Liver (tissue), 9 donors: ENCODE results near the gene PPM1M. TPM values are rescaled to one million over a fixed set of nuclear protein-coding genes. Genes with fewer than 3 reads are reported as not detected.

Source experiments
- DNase-seq: peaks from one replicate; pipeline ENCODE4 v3.0.0-alpha.2; 2017; ENCODE audit warnings: low spot score
- H3K27ac ChIP-seq, 2 donors: one replicate each; pipeline ENCODE4 v1.7.0; 2013; ENCODE audit warnings: inconsistent platforms in 2 of 2, low read length in 2 of 2, control low read depth in 1 of 2, low read depth in 1 of 2, mild to moderate bottlenecking in 1 of 2
- H3K27me3 ChIP-seq, 4 donors: one replicate each; pipeline versions ENCODE4 v1.6.1 to v1.7.0; 2013; ENCODE audit warnings: low read length in 3 of 4, inconsistent platforms in 1 of 4, mild to moderate bottlenecking in 1 of 4, moderate library complexity in 1 of 4; ENCODE audit not compliant: control insufficient read depth in 4 of 4, insufficient read depth in 4 of 4
- H3K36me3 ChIP-seq, 4 donors: one replicate each; pipeline versions ENCODE4 v1.6.1 to v1.7.0; 2013; ENCODE audit warnings: low read length in 3 of 4, mild to moderate bottlenecking in 3 of 4, low read depth in 1 of 4, moderate library complexity in 1 of 4; ENCODE audit not compliant: control insufficient read depth in 4 of 4, insufficient read depth in 3 of 4
- H3K4me1 ChIP-seq, 4 donors: one replicate each; pipeline versions ENCODE4 v1.6.1 to v1.7.0; 2013; ENCODE audit warnings: low read length in 3 of 4, mild to moderate bottlenecking in 3 of 4, moderate library complexity in 1 of 4; ENCODE audit not compliant: control insufficient read depth in 4 of 4, insufficient read depth in 4 of 4
- H3K4me3 ChIP-seq, 3 donors: one replicate each; pipeline versions ENCODE4 v1.6.1 to v1.7.0; 2013; ENCODE audit warnings: low read length in 3 of 3, control low read depth in 1 of 3, low read depth in 1 of 3, mild to moderate bottlenecking in 1 of 3
- H3K9ac ChIP-seq, 2 donors: one replicate each; pipeline ENCODE4 v1.7.0; 2013; ENCODE audit warnings: low read length in 2 of 2, mild to moderate bottlenecking in 2 of 2, moderate library complexity in 2 of 2, control low read depth in 1 of 2, low read depth in 1 of 2
- H3K9me3 ChIP-seq, 4 donors: one replicate each; pipeline versions ENCODE4 v1.6.1 to v1.7.0; 2013; ENCODE audit warnings: low read length in 3 of 4; ENCODE audit not compliant: control insufficient read depth in 4 of 4
- EGR1 ChIP-seq, 2 donors: IDR thresholded peaks; 2 replicates each; pipeline ENCODE4 v1.6.1; 2016 to 2018; ENCODE audit warnings: antibody characterized with exemption in 2 of 2, low read depth in 2 of 2
- FOXA1 ChIP-seq: IDR thresholded peaks from 2 replicates; pipeline ENCODE4 v1.6.1; 2016; ENCODE audit warnings: antibody characterized with exemption
- FOXA2 ChIP-seq: IDR thresholded peaks from 2 replicates; pipeline ENCODE4 v1.6.1; 2016; ENCODE audit warnings: antibody characterized with exemption
- GABPA ChIP-seq, 2 donors: IDR thresholded peaks in 1 of 2; conservative IDR thresholded peaks in 1 of 2; 2 replicates each; pipeline ENCODE4 v1.6.1; 2016; ENCODE audit warnings: antibody characterized with exemption in 2 of 2, mild to moderate bottlenecking in 1 of 2, moderate library complexity in 1 of 2
- HNF4A ChIP-seq, 2 donors: conservative IDR thresholded peaks; 2 replicates each; pipeline ENCODE4 v1.6.1; 2016; ENCODE audit warnings: antibody characterized with exemption in 2 of 2, mild to moderate bottlenecking in 2 of 2
- HNF4G ChIP-seq: IDR thresholded peaks from 2 replicates; pipeline ENCODE4 v1.6.1; 2016; ENCODE audit warnings: antibody characterized with exemption
- JUND ChIP-seq, 2 donors: IDR thresholded peaks; 2 replicates each; pipeline ENCODE4 v1.6.1; 2016; ENCODE audit warnings: antibody characterized with exemption in 2 of 2
- NR2F2 ChIP-seq: IDR thresholded peaks from 2 replicates; pipeline ENCODE4 v1.6.1; 2016; ENCODE audit warnings: antibody characterized with exemption
- RAD21 ChIP-seq, 2 donors: IDR thresholded peaks; 2 replicates each; pipeline ENCODE4 v1.6.1; 2016; ENCODE audit warnings: antibody characterized with exemption in 2 of 2, mild to moderate bottlenecking in 2 of 2
- RXRA ChIP-seq, 2 donors: IDR thresholded peaks; 2 replicates each; pipeline ENCODE4 v1.6.1; 2017 to 2018; ENCODE audit warnings: antibody characterized with exemption in 2 of 2, mild to moderate bottlenecking in 1 of 2
- SP1 ChIP-seq: IDR thresholded peaks from 2 replicates; pipeline ENCODE4 v1.6.1; 2018; ENCODE audit warnings: antibody characterized with exemption, mild to moderate bottlenecking
- TAF1 ChIP-seq: conservative IDR thresholded peaks from 2 replicates; pipeline ENCODE4 v1.6.1; 2016; ENCODE audit warnings: antibody characterized with exemption, mild to moderate bottlenecking
- YY1 ChIP-seq: IDR thresholded peaks from 2 replicates; pipeline ENCODE4 v1.6.1; 2016; ENCODE audit warnings: antibody characterized with exemption, mild to moderate bottlenecking
- WGBS: extraction: QIAGEN DNeasy Blood & Tissue Kit; methylation state at CpG from one replicate; pipeline ENCODE4 v1.1.7; 2013; 5-methylcytosine and 5-hydroxymethylcytosine counted together
- polyA plus RNA-seq, 2 donors: library from polyadenylated mRNA; stranded (reverse) in 1 of 2; unstranded in 1 of 2; fragments of 200-250 nt in 1 of 2; fragments of >200 nt in 1 of 2; fragmentation: Nextera tagmentation in 1 of 2; extraction: Ambion mirVana in 1 of 2; gene quantifications; one replicate each; pipeline versions ENCODE4 v1.2.1 to v1.2.3, GENCODE V29; 2013 to 2015
- total RNA-seq, 2 donors: library from RNA; depleted of rRNA; stranded (reverse); fragments of >200 nt; gene quantifications; one replicate each; pipeline ENCODE4 v1.2.3, GENCODE V29; 2014
- TF ChIP-seq, protein P1 (sequence below): IDR thresholded peaks from 2 replicates; pipeline ENCODE4 v1.6.1; 2016; ENCODE audit warnings: antibody characterized with exemption, mild to moderate bottlenecking
- TF ChIP-seq, protein P2 (sequence below): IDR thresholded peaks from 2 replicates; pipeline ENCODE4 v1.6.1; 2016; ENCODE audit warnings: antibody characterized with exemption
- TF ChIP-seq, protein P3 (sequence below): IDR thresholded peaks from 2 replicates; pipeline ENCODE4 v1.6.1; 2016; ENCODE audit warnings: antibody characterized with exemption
- TF ChIP-seq, protein P4 (sequence below): fragments of 150-350 bp; IDR thresholded peaks from 2 replicates; pipeline ENCODE4 v1.5.1; 2017; ENCODE audit warnings: improper control_type of control experiment, low read depth, low read length; ENCODE audit not compliant: missing input control
- TF ChIP-seq, protein P5 (sequence below): IDR thresholded peaks from 2 replicates; pipeline ENCODE4 v1.6.1; 2016; ENCODE audit warnings: antibody characterized with exemption
- donor health status: healthy.
- donor health status: healthy.
- donor health status: healthy.
- donor health status: healthy.
- donor health status: healthy.

The PPM1M gene
- total and polyA plus RNA-seq, 4 donors, result 2.8 to 5.5 (median 4.6) TPM

DNA sequence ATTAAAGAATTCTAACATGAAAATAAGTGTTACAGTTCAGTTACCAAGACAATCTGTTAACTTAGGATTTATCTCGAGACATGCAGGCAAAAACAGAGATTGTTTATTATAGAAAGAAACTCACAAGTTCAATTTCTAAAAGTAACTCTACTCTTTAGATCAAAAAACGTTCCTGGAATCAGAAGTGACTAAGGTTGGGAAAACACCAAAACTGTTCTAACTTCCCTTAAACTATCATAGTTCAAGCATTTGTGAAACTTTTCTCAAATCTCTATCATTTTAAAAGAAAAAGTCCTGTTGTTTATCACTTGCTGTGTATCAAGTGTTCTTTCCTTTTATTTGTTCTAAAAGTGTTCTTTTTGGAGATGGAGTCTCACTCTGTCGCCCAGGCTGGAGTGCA lies 24.2 kb downstream of the PPM1M start:
- TF ChIP-seq HNF4A (conservative IDR thresholded peaks at IDR 0.05) (no peak), EGR1 (IDR thresholded peaks at IDR 0.05; ENCODE audit: low read depth in 2 of 2) (no peak), FOXA2 (no peak), SP1 (no peak), RAD21 (IDR thresholded peaks at IDR 0.05) (no peak), GABPA (IDR thresholded peaks at IDR 0.05 in 1 of 2, conservative IDR thresholded peaks at IDR 0.05 in 1 of 2) (no peak), NR2F2 (no peak), JUND (IDR thresholded peaks at IDR 0.05) (no peak), TAF1 (no peak), RXRA (IDR thresholded peaks at IDR 0.05) (no peak), FOXA1 (no peak), YY1 (no peak), HNF4G (no peak)
- TF ChIP-seq, protein P1, sequence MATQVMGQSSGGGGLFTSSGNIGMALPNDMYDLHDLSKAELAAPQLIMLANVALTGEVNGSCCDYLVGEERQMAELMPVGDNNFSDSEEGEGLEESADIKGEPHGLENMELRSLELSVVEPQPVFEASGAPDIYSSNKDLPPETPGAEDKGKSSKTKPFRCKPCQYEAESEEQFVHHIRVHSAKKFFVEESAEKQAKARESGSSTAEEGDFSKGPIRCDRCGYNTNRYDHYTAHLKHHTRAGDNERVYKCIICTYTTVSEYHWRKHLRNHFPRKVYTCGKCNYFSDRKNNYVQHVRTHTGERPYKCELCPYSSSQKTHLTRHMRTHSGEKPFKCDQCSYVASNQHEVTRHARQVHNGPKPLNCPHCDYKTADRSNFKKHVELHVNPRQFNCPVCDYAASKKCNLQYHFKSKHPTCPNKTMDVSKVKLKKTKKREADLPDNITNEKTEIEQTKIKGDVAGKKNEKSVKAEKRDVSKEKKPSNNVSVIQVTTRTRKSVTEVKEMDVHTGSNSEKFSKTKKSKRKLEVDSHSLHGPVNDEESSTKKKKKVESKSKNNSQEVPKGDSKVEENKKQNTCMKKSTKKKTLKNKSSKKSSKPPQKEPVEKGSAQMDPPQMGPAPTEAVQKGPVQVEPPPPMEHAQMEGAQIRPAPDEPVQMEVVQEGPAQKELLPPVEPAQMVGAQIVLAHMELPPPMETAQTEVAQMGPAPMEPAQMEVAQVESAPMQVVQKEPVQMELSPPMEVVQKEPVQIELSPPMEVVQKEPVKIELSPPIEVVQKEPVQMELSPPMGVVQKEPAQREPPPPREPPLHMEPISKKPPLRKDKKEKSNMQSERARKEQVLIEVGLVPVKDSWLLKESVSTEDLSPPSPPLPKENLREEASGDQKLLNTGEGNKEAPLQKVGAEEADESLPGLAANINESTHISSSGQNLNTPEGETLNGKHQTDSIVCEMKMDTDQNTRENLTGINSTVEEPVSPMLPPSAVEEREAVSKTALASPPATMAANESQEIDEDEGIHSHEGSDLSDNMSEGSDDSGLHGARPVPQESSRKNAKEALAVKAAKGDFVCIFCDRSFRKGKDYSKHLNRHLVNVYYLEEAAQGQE, result no peak
- TF ChIP-seq, protein P2, sequence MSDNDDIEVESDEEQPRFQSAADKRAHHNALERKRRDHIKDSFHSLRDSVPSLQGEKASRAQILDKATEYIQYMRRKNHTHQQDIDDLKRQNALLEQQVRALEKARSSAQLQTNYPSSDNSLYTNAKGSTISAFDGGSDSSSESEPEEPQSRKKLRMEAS, result no peak
- TF ChIP-seq, protein P3, sequence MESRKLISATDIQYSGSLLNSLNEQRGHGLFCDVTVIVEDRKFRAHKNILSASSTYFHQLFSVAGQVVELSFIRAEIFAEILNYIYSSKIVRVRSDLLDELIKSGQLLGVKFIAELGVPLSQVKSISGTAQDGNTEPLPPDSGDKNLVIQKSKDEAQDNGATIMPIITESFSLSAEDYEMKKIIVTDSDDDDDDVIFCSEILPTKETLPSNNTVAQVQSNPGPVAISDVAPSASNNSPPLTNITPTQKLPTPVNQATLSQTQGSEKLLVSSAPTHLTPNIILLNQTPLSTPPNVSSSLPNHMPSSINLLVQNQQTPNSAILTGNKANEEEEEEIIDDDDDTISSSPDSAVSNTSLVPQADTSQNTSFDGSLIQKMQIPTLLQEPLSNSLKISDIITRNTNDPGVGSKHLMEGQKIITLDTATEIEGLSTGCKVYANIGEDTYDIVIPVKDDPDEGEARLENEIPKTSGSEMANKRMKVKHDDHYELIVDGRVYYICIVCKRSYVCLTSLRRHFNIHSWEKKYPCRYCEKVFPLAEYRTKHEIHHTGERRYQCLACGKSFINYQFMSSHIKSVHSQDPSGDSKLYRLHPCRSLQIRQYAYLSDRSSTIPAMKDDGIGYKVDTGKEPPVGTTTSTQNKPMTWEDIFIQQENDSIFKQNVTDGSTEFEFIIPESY, result no peak
- TF ChIP-seq, protein P4, sequence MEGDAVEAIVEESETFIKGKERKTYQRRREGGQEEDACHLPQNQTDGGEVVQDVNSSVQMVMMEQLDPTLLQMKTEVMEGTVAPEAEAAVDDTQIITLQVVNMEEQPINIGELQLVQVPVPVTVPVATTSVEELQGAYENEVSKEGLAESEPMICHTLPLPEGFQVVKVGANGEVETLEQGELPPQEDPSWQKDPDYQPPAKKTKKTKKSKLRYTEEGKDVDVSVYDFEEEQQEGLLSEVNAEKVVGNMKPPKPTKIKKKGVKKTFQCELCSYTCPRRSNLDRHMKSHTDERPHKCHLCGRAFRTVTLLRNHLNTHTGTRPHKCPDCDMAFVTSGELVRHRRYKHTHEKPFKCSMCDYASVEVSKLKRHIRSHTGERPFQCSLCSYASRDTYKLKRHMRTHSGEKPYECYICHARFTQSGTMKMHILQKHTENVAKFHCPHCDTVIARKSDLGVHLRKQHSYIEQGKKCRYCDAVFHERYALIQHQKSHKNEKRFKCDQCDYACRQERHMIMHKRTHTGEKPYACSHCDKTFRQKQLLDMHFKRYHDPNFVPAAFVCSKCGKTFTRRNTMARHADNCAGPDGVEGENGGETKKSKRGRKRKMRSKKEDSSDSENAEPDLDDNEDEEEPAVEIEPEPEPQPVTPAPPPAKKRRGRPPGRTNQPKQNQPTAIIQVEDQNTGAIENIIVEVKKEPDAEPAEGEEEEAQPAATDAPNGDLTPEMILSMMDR, result no peak
- TF ChIP-seq, protein P5, sequence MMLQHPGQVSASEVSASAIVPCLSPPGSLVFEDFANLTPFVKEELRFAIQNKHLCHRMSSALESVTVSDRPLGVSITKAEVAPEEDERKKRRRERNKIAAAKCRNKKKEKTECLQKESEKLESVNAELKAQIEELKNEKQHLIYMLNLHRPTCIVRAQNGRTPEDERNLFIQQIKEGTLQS, result no peak
- Histone ChIP-seq H3K27me3 (no peaks in the 10 kb centered on the region), H3K4me3 (no peak overlapping the region), H3K27ac (peak overlapping the region in 1 of 2 donors; percentile 38), H3K36me3 (peaks cover 18 to 30% (median 22%) of the 10 kb centered on the region in 4 donors), H3K9ac (no peak overlapping the region), H3K9me3 (no peaks in the 10 kb centered on the region), H3K4me1 (peaks cover 1 to 31% (median 23%) of the 10 kb centered on the region in 4 donors)
- no peak for DNase-seq
- WGBS, result 61% methylated on average over 3 of the region's 3 CpGs
